ENCODE measurements around the gene SLC35F6.
"Not testable (repeated sequence)": the region's sequence is repeated elsewhere in the genome, so short reads cannot be mapped to it uniquely, and the experiment has no call there.

SLC35F6 gene

GRCh38 chr2:26731714-26732113 lies 32.4 kb upstream of the SLC35F6 start:
- no peak for DNase-seq

GRCh38 chr2:26732446-26732845 lies 31.6 kb upstream of the SLC35F6 start:
- DNase-seq, result no peak

GRCh38 chr2:26733413-26733812 lies 30.7 kb upstream of the SLC35F6 start:
- no peak for DNase-seq

- DNase-seq, result no peak
Observed at GRCh38 chr2:26735097-26735496, 29.0 kb upstream of the SLC35F6 start.

GRCh38 chr2:26735883-26736588 lies 28.0 kb upstream of the SLC35F6 start:
- DNase-seq, result no peak

- DNase-seq, result no peak
Observed at GRCh38 chr2:26737221-26737620, 26.9 kb upstream of the SLC35F6 start.

GRCh38 chr2:26738481-26738880 lies 25.6 kb upstream of the SLC35F6 start:
- DNase-seq, result no peak

- DNase-seq, result no peak
Observed at GRCh38 chr2:26739514-26739913, 24.6 kb upstream of the SLC35F6 start.

- DNase-seq, result no peak
Observed at GRCh38 chr2:26740346-26740745, 23.7 kb upstream of the SLC35F6 start.

GRCh38 chr2:26740890-26741302 lies 23.2 kb upstream of the SLC35F6 start:
- no peak for DNase-seq

- DNase-seq, result no peak
Observed at GRCh38 chr2:26742048-26742770, 21.9 kb upstream of the SLC35F6 start.

- no peak for DNase-seq
Observed at GRCh38 chr2:26743852-26744251, 20.2 kb upstream of the SLC35F6 start.

- DNase-seq, result no peak
Observed at GRCh38 chr2:26744953-26745352, 19.1 kb upstream of the SLC35F6 start.

- DNase-seq, result peak; percentile 51
Observed at GRCh38 chr2:26745609-26746327, 18.3 kb upstream of the SLC35F6 start.

- DNase-seq, result no peak
Observed at GRCh38 chr2:26746934-26747333, 17.1 kb upstream of the SLC35F6 start.

- DNase-seq, result not testable (repeated sequence)
Observed at GRCh38 chr2:26749787-26750420, 14.2 kb upstream of the SLC35F6 start.

GRCh38 chr2:26750467-26750866 lies 13.6 kb upstream of the SLC35F6 start:
- not testable (repeated sequence) for DNase-seq

GRCh38 chr2:26752656-26753055 lies 11.4 kb upstream of the SLC35F6 start:
- no peak for DNase-seq

GRCh38 chr2:26754539-26754938 lies 9.5 kb upstream of the SLC35F6 start:
- DNase-seq, result no peak

GRCh38 chr2:26754972-26755670 lies 9.0 kb upstream of the SLC35F6 start:
- DNase-seq, result no peak

GRCh38 chr2:26756337-26756736 lies 7.7 kb upstream of the SLC35F6 start:
- no peak for DNase-seq

GRCh38 chr2:26757873-26758789 lies 6.0 kb upstream of the SLC35F6 start:
- DNase-seq, result no peak

All from activated effector memory CD4-positive, alpha-beta T cell treated with Interleukin-2 at 50 U/mL for 16 hours (primary cell).